GM18505 (cell line): Measurements from ENCODE around the gene RNF186.

ENCODE experiments used
- ATAC-seq: cut with Tn5 transposase; IDR thresholded peaks from one replicate; pipeline ENCODE4 v1.9.1; 2021; ENCODE audit not compliant: unreplicated experiment
- POLR2A ChIP-seq: IDR thresholded peaks from 4 replicates; pipeline ENCODE4 v1.6.1; 2011; ENCODE audit warnings: borderline replicate concordance; ENCODE audit not compliant: insufficient read depth, insufficient read length; ENCODE audit errors: extremely low read depth

The RNF186 gene

DNA sequence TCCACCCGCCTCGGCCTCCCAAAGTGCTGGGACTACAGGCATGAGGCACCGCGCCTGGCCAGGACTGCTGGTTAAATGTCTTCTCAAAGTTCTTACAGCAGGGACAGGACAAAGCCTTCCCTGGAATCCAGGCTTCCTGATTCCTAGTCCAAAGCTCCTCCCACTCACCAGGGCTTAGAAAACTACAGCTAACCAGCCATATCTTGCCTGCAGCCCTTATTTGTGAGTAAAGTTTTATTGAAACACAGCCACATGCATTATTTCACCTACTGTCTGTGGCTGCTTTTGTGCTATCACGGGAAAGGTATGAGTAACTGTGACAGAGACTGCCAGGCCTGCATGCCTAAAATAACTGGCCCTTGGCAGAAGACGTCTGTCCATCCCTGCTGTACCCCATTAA, 39.8 kb downstream of the RNF186 start:
- ATAC-seq: no peak
- no peak for TF ChIP-seq POLR2A

GRCh38 chr1:19774180-19774785, 40.8 kb downstream of the RNF186 start:
- TF ChIP-seq POLR2A: no peak
- ATAC-seq: no peak

GRCh38 chr1:19773485-19773884, 41.6 kb downstream of the RNF186 start:
- ATAC-seq: no peak
- no peak for TF ChIP-seq POLR2A

GRCh38 chr1:19772053-19772452, 43.0 kb downstream of the RNF186 start:
- no peak for ATAC-seq
- TF ChIP-seq POLR2A: no peak

DNA sequence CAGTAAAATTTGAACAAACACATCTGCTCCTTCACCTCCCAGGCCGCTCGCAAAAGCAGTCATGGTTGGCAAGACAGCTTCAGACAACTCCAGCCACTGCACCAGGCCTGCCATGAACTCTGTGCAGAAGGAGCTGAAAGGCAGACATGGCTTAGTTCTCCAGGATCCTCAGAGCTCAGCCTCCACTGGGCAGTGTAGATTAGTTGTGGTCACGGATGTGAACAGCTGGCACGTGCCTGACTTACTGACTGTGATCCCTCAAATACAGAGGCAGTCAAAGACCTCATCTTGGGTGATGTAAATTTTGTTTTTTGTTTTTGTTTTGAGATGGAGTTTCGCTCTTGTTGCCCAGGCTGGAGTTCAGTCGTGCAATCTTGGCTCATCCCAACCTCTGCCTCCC, 43.7 kb downstream of the RNF186 start:
- no peak for ATAC-seq
- no peak for TF ChIP-seq POLR2A

DNA sequence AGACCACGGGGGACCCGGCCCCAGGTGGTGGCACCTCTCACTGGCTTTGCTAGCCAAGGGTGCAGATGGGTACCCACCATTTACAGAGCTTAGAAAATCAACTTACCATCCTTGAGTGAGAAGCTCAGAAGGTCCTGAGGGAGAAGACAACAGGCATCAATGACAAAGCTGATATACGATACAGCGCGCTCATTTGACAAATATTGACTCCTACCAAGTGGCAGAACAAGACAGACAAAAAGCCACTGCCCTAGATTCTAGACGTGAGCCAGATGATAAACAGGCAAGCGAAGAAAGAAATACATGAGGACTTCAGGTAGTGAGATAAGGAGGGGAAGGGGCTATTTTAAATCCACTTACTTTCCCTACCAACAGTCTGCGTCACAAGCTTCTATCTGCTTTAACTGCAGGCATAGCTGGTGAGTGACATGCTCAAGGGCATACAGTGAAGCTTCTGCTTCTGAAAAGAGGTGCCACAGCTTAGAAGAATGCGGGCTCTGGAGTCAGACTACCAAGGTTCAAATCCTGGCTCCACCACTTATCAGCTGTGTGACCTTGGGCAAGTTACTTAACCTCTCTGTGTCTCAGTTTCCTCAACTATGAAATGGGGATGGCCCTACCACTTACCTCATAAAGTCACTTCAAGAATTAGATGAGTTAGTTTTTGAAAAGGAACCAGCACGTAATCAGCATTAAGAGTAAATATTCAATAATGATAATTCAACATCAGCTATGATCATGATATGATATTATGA, 44.5 kb downstream of the RNF186 start:
- no peak for TF ChIP-seq POLR2A
- ATAC-seq: no peak

DNA sequence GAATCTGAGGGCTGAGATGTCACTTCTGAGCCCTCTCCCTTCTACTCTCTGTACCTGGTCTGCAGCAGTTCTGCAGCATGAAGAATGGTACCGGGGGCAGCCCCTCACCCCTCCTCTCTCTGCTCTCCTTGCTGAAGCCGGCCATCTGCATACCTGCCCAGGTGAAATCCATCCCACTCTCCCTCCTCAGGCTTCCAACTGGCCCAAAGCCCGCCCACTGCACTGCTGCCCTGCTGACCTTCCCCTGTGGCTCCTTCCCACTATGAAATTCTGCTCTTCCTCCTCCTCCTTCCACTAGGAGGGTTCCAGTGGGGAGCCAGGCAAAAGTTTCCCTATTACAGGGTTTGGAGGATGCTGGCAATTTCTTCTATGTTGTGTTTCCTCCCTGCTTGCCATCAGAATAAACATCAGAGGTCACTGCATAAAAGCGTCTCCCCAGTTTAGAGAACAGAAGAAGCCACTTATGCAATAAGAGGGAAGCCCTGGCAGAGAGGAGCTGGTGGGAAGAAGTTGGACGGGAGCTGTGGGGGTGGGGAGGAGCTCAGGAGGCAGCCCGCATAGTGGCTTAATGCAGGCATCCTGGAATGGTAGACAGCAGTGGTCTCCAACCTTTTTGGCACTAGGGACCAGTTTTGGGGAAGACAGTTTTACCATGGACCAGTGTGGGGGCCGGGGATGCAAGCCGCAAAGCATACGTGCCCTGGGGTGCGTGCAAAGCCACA, 45.7 kb downstream of the RNF186 start:
- ATAC-seq: no peak

DNA sequence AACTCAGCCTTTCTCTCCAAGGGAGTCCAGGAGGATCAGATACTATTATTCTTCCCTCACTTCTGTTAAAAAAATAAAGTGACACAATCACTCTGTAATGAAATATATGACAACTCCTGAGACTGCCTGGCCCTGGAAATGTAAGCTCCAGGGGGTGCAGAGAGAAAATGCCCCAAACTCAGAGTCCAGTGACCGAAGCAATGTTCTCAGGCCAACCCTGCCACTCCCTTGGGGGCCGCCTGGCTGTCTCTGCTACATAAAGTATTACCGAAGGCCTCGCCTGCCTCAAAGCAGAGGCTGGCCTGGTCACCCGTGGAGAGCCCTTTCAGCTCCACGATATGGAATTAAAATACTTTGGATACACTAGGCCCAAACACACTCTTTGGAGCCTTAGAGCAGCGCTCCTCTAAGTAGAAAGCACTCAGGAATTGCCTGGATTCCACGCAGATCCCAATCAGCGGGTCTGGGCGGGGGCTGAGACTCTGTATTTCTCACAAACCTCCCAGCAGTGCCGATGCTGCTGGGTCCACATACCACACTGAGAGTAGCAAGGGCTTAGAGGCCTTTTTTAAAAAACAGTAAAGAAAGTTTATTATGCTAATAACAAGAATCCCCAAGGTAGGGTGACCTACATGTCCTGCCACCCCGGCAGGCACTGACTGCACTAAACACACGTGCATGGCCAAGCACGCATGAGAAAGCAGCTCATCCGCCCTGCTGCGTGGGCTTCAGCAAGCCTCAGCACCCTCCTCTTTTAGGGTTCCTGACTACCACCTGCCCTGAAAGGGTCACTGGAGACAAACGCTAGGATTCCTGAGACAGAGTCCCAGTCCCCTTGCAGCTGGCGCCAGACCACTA, 46.5 kb downstream of the RNF186 start:
- no peak for ATAC-seq
- no peak for TF ChIP-seq POLR2A

More for the DNA sequence above, 45.7 kb downstream of the RNF186 start:
- no peak for TF ChIP-seq POLR2A

DNA sequence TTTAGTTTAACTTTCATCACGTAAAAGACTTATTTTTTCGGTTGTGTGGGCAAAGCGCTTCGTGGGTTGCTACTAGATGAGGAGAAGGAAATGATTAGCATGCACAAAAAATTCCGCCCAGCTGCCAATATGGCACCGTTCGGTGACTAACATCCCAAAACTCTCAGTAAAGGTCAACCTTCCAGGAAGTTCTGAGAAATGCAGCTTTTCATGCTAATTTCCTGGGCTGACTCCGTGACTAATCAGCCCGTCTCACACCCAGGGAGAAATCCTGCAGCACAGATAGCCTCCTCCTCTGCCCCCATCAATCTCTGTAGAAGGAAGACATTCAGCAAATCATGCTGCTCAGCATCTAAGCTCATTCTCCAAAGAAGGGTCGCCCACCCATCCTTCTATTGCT, 49.5 kb downstream of the RNF186 start:
- TF ChIP-seq POLR2A: no peak
- no peak for ATAC-seq

GRCh38 chr1:19764848-19765247, 50.2 kb downstream of the RNF186 start:
- ATAC-seq: no peak

More at GRCh38 chr1:19764848-19765247, 50.2 kb downstream of the RNF186 start:
- no peak for TF ChIP-seq POLR2A
